HG03066 (cell line): Measurements from ENCODE around the gene ANKRD10.
"Not testable (repeated sequence)": the region's sequence is repeated elsewhere in the genome, so short reads cannot be mapped to it uniquely, and the experiment has no call there.

Source experiments
- ATAC-seq: cut with Tn5 transposase; IDR thresholded peaks from one replicate; pipeline ENCODE4 v1.9.1; 2021; ENCODE audit warnings: low read depth; ENCODE audit not compliant: unreplicated experiment

The ANKRD10 gene

DNA sequence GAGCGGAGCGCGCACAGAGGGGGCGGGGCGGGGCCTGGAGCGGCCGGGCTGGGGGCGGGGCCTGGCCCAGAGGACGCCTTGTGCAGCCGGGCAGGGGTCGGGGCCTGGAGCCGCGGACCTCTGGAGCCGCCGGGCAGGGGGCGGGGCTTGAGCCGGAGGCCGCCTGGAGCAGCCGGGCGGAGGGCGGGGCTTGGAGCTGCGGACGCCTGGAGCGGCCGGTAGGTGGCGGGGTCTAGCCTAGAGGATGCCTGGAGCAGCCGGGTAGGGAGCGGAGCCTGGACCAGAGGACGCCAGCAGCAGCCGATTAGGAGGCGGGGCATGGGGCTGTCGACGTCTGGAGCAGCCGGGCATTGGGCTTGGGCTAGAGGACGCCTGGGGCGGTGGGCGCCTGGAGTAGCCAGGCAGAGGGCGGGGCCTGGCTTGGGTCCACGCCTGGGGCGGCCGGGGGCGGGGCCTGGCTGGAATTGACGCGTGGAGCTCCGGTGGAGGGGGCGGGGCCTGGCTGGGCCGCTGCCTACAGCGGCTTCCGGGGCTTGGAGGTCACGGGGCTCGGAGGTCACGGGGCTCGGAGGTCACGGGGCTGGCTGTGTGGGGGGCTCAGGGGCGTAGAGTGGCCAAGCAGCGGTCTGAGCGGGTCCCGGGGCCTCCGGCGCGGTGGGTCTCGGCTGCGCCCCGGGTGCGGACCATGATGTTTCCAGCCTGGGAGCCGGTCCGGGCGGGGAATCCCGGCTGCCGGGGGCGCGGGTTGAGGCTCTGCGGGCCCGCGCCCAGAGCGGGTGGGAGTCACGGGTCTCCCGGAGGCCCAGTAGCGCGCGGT is at the start of gene ANKRD10:
TSS of gene ANKRD10 (minus strand) at position 13 of the 817 bp plus-strand sequence. CDS start 135 bp downstream, outside the sequence.
- ATAC-seq, result peak; percentile 74

DNA sequence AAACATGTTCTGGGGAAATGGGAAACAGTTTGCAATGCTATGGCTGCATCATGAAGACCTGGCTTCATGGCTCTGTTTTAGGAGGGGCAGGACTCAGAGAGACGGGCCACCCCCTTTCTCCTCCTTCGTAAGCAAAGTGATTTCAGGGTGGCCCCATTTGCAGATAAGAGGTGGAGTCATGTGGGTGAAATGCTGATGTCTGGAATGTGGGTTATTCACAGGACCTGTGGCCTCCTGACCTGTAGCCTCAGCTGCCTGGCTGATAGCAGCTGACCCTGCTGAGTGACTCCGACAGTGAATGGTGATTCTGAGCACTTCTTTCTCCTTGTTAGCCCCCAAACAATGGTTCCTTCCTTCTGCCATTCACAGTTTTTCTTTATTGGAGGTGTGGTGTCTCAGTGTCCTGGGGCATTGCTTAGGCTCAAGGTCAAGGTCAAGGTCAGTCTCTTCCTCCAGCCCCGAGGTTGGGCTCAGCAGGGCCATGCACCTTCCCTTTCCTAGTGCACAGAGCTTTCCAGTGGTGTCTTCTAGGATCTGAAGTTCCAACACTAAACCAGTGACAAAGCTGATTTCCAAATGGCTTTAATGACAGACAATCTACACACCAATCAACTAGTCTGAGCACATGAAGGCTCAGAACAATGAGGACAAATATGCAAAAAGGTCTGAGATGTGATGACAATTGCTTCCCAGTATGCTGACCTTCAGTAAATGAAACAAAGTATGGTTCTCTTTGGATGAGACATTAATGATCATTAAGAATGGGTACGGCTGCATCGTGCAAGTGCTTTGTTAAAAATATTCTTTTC is 49.6 kb upstream of the ANKRD10 start:
- no peak for ATAC-seq

DNA sequence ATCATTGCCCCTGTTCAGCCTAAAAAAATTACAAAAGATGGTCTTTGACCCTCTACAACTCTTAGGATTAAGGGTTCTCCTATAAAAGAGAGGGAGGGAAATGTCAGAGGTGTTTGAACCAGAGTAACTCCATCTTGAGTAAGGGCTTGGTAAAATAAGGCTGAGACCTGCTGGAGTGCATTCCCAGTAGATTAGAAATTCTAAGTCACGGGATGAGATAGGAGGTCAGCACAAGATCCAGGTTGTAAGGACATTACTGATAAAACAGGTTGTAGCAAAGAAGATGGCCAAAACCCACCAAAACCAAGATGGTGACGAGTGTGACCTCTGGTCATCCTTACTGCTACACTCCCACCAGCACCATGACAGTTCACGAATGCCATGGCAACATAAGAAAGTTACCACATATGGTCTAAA is 48.7 kb upstream of the ANKRD10 start:
- ATAC-seq, result no peak

DNA sequence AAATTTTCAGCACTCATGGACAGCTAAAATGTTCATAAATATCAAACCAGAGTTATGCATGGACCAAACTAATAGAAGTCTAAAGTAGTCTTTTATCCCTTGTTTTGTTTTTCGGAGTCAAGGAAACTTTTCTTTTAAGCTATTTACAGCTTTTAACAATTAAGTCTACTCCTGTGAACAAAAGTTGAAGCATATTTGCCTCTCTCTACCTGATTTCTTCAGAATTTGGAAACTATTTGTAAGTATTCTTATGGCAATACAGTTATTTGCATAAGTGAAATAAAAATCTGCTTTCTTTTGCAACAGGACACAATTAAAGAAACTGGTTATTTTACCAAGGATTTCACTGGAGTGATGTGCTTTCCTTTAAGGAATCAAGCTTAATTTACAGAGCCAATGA is 47.1 kb upstream of the ANKRD10 start:
- no peak for ATAC-seq

DNA sequence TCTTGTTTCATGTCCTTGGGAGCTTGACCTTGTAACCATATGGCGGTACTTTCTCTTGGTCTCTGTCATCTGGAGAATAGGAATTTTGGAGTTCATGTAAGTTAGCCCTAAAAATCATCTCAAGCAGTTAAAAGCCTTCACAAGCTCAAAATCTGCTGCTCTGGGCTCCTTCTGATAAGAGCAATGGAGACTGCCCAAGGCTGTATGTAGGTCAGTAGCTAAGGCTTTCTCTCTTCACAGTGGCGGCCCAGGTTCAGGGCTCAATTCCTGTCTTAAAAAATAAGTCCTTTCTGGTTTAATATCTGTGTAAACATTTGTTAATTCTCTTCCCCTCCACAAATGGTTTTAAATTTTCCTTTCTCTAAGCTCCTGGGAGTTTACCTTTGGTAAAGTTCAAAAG is 45.3 kb upstream of the ANKRD10 start:
- ATAC-seq, result no peak

DNA sequence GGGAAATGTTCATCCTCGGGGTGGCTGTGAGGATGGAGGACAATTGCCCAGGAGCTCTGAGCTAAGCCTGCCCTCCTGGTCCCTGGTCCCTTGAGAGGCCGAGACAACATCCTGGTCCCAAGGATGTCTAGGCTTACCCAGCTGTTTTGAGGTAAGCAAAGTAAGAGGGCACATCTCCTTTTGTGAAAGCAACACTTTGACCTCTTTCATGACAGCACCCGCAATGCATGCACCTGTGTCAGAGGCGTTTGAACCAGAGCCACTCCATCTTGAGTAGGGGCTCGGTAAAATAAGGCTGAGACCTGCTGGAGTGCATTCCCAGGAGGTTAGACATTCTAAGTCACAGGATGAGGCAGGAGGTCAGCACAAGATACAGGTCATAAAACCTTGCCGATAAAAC is 43.1 kb upstream of the ANKRD10 start:
- ATAC-seq, result no peak

DNA sequence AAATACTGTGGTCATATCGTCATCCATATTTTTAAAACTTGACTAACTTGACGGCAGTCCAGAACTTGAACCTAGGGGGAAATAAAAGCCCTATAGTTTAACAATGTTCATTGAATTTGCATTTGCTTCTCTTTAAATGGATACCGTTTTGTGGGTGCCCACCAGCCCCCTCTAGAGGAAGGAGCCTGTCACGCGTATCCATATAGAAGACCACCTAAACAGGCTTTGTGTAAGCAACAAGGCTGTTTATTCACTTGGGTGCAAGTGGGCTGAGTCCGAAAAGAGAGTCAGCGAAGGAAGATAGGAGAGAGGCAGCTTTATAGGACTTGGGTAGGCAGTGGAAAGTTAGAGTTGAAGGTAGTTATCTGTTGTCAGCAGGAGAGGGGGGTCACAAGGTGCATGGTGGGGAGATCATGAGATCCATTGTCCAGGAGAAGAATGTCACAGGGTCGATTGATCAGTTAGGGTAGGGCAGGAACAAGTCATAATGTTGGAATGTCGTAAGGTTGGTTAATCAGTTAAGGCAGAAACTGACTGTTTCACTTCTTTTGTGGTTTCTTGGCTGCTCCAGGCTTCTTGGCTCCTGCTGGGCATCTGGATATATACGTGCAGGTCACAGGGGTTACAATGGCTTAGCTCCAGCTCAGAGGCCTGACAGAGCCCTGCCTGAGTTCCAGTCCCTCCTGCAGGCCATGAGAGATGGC is 42.5 kb upstream of the ANKRD10 start:
- ATAC-seq, result no peak

DNA sequence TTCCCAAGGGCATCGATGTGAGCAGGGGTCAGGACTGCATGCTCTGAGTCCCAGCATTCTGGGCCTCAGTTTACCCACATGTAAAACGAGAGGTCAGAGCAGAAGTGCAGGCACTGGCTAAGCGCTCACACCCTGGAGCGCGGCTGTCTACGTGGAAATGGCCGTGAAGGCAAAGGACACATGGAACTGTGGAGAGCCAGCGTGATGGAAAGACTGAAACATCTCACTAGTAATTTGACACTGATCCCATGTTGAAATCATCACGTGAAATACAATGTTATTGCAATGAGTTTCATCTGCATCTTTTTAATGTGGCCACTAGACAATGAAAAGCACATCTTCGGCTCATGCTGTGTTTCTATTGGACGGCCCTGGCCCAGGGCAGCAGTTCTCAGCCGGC is 41.3 kb upstream of the ANKRD10 start:
- not testable (repeated sequence) for ATAC-seq

DNA sequence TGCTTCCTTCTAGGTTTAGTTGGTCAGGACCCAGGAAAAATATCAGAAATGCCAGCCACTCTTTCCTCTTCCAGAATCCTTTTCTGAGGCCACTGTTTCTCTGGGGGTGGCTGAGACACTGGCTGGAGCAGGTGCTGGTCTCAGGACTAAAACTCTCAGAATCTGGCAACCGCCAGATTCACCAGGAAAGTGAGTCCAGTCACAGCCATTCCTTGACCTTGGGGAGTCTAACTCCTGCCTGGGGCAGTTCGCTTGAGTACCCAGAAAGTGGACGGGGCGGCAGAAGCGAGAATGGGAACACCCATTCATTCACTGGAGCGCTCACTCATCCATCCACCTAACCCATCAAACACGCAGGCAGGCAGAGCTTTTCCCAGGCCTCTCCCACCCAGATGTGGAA is 40.7 kb upstream of the ANKRD10 start:
- peak; percentile 4 for ATAC-seq

DNA sequence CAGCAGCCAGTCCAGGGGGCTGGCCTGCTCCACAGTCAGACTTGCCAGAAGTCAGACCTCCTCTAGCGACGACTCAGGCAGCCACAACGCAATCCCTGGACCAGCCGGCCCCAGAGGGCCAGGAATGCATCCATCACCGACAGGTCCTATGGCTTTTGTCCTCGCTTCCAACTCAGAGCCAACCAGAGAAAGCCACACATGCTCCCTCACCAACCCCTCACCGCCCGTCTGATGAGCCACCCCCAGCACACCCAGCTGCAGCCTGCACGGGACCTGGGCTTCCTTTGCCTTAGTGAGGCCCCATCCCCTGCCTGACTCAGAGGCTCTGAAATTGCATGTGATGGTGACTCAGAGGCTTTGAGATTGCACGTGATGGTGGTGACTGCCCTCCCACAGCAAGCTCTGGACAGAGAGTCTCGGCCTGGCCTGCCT is 40.2 kb upstream of the ANKRD10 start:
- ATAC-seq, result peak; percentile 68

DNA sequence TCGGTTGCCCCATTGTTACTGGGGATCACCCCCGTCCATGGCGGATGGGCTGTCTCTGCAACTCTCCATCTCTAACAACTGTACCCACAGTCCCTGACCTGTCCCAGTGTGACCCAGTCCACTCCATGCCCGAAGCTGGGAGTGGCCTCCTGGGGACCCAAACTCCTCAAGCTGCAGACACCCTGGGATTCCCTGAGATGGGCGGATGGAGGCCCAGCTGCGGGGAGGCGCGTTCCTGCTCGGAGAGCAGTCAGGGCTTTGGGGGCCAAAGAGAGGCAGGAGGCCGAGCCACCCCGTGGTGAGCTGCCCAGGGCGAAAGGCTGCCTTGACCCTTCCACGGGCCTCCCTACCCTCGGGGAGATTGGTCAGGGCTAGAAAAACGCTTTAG is 39.7 kb upstream of the ANKRD10 start:
- ATAC-seq, result not testable (repeated sequence)

DNA sequence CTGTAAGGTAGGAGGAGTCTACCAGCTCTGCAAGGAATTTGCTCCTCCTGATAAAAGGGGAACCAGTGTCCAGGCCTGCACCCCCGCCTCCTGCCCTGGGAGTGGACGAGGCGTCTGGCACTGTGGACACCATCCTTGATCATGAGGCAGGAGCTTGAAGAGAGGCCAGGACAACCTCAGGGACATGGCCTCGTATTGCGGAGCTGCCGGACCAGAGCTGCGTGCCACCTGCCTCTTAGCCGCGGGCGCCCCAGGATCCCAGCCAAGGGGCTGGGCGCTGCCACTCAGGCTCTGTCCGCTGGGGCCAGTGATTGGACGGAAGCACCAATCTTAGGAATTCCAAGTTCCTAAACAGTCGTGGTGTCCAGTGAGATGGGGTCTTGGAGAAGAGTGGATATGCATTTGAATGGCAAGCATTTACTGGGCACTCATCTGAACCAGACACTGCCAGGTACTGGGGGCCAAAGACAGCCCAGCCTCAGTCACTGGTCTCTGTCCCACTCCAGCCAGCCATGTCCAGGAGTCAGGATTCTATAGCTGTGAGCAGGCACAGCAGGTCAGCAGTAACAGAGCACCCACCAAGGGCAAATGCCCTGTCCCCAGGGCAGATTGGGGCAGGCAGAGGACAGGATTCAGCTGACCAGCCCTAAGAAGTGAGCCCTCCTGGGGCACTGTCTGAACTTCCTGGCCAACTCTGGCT is 39.1 kb upstream of the ANKRD10 start:
- no peak for ATAC-seq

DNA sequence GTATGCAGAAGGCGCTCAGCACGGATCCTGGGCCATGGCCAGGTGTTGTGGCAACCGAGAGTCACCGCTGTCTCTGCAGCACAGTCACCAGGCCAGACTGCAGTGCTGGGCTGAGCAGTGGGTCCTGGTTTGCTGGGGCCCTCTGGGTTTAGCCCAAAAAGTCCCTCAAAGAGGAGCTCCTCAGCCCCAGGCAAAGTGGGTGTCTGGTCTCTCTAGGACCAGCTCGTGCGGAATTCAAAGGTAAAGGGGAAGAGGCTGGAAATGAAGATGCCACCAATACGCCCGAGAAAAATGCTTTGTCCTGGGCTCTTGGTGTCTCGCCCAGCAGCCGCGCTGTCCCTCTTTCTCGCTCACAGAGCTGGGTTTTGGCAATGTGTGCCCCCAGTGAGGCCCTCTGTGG is 38.5 kb upstream of the ANKRD10 start:
- ATAC-seq, result no peak

DNA sequence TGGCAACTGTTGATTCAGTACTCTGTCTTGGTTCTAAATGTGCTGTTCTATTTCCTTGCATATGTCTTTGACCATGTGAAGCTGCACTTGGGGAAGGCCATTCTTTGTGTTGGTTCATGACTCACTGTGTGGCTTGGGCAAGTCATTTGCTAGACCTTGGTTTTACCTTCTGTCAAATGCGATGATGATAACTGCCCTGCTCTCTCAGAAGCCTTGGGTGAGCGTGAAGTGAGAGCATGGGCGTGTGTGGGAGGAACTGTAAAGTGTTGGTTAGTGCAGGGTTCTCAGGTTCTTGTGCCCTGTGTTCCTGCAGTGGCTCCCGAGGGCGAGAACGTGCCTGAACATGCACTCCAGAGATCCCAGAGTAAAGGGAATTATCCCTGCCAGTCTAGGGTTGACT is 37.3 kb upstream of the ANKRD10 start:
- ATAC-seq, result not testable (repeated sequence)

DNA sequence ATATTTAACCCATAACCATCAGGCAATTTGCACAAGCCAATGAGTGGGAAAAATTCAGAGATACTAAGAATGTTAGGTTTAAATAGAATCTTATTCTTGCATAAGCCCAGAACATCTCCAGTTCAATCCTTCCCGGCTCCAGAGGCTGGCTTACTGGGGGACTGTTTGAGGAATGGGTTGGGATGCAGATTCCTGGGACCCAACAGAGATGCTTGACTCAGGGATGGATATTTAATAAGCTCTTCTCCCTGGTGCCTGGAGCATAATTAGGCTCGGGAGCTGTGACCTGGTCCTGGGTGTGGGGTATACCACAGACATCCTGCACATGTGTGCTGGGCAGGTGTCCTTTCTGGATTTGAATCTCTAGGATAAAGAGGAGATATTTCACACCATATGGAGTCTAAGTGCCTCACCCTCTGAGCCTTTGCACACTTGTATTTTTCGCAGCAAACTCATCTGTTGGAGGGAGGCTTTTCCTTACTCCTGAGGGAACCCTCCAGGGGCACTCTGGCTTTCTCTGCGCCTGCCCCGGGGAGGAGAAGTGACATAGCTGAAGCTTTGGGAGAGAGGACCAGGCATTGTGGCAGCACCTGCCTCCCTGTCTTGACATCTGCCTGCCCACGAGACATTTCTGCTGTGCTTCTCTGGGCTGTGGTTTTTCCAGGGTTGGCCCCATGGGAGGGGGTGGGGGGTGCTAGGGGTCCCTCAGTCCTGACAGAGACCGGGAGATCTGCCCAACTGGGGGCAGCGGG is 36.1 kb upstream of the ANKRD10 start:
- no peak for ATAC-seq

DNA sequence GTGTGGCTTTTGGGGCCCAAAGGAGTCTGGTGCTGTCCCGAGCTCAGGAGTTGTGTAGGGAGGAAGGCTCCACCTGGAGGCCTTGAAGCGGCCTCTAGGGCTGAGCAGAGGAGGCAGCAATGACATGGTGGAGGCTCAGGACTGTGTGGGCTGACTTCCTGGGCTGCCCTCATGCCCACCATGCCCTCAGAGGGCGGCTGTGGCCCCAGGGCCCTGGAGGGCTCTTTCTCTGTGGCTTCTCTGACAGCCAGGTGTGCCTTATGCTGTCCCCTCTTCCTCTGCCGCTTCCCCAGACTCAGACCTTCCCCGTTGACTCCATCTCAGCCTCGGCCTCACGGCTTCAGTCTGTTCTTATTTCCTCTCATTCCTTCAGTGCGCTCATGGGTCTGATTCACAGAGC is 35.5 kb upstream of the ANKRD10 start:
- ATAC-seq, result no peak

DNA sequence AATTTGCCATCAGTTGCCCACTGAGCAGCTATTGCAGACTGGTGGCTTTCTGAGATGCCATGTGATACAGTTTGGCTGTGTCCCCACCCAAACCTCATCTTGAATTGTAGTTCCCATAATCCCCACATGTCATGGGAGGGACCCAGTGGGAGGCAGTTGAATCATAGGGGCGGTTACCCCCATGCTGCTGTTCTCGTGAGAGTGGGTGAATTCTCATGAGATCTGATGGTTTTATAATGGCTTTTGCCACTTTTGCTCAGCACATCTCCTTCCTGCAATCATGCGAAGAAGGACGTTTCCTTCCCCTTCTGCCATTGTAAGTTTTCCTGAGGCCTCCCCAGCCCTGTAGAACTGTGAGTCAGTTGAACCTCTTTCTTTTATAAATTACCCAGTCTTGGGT is 34.8 kb upstream of the ANKRD10 start:
- ATAC-seq, result no peak

DNA sequence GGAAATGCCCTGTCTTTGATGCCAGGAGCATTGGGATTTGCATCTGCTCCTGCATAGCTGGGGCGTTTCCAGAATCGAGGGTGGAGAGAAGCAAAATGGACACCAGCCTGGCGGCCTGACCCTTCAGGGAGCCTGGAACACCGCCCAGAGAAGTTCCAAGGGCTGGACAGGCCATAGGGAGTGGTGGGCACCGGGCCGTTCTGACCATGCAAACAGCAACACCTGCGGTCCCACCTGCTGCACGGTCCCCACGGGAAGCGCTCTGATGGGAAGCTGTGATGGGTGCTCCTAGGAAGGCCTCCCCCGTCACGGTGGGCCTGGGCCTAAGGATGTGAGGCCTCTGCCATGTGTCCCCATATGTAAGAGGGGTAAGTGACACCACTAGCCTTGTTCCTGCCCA is 34.2 kb upstream of the ANKRD10 start:
- ATAC-seq, result no peak

DNA sequence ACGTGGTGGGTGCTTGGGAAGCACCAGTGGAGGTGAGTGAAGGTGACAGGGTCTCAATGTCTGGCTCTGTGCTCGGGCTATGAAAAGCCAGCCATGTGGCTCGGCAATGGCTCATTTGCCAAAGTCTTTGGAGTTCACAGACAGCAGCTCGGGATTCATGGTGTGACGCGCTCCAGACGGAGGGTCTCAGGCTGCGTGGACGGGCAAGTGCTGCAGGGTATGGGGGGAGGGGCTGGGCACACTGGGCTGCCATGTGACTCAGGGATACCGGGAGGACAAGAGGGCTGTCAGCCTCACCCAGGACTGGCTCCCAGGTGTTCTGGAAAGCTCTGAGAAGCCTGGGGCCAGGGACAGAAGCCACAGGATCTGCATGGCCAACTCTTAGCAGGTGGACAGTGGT is 32.5 kb upstream of the ANKRD10 start:
- ATAC-seq, result not testable (repeated sequence)
